PC-3 (cell line): Measurements from ENCODE around the gene RCOR1.

Source experiments
- EZH2 ChIP-seq: fragments of 300-600 bp; sonication (generic); IDR thresholded peaks from one replicate; pipeline ENCODE4 v1.6.1; 2017; ENCODE audit warnings: antibody characterized with exemption, mild to moderate bottlenecking, low read length; ENCODE audit not compliant: unreplicated experiment
- EZH2phosphoT487 ChIP-seq: fragments of 300-600 bp; sonication (generic); IDR thresholded peaks from 2 replicates; pipeline ENCODE4 v1.6.1; 2018; ENCODE audit warnings: mild to moderate bottlenecking, antibody characterized with exemption, low read length, borderline replicate concordance
- TF ChIP-seq, protein P1 (sequence below): fragments of 300-600 bp; sonication (generic); conservative IDR thresholded peaks from 2 replicates; pipeline ENCODE4 v1.5.1; 2017; ENCODE audit warnings: antibody characterized with exemption, low read depth, mild to moderate bottlenecking, low read length

DNA sequence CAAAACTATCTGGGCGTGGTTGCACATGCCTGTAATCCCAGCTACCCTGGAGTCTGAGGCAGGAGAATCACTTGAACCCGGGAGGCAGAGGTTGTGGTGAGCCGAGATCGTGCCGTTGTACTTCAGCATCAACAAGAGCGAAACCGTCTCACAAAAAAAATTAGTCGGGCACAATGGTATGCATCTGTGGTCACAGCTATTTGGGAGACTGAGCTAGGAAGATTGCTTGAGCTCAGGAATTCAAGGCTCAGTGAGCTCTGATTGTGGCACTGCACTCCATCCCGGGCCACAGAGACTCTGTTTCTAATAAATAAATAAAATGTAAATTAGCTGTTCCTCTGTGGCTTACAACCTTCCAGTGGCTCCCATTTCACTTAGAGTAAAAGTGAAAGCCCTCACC is 28.0 kb downstream of the RCOR1 start:
- TF ChIP-seq, protein P1, sequence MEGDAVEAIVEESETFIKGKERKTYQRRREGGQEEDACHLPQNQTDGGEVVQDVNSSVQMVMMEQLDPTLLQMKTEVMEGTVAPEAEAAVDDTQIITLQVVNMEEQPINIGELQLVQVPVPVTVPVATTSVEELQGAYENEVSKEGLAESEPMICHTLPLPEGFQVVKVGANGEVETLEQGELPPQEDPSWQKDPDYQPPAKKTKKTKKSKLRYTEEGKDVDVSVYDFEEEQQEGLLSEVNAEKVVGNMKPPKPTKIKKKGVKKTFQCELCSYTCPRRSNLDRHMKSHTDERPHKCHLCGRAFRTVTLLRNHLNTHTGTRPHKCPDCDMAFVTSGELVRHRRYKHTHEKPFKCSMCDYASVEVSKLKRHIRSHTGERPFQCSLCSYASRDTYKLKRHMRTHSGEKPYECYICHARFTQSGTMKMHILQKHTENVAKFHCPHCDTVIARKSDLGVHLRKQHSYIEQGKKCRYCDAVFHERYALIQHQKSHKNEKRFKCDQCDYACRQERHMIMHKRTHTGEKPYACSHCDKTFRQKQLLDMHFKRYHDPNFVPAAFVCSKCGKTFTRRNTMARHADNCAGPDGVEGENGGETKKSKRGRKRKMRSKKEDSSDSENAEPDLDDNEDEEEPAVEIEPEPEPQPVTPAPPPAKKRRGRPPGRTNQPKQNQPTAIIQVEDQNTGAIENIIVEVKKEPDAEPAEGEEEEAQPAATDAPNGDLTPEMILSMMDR: no peak
- TF ChIP-seq EZH2 (no peak), EZH2phosphoT487 (no peak)
